Tibial artery (tissue), 4 donors: ENCODE results near the gene TIMM21.

Experiments
- DNase-seq, 2 donors: peaks; one replicate each; pipeline ENCODE4 v3.0.0-alpha.2; 2019
- H3K27ac ChIP-seq, 2 donors: fragments of 200-600 bp; sonication (generic) in 1 of 2; 1 replicate in 1 of 2; 2 replicates in 1 of 2; pipeline ENCODE4 v1.5.1; 2018 to 2019; ENCODE audit warnings: mild to moderate bottlenecking in 1 of 2
- H3K27me3 ChIP-seq, 2 donors: fragments of 200-600 bp; sonication (generic) in 1 of 2; one replicate each; pipeline versions ENCODE4 v1.5.1 to v1.6.0; 2016 to 2019
- H3K36me3 ChIP-seq, 3 donors: fragments of 200-600 bp; sonication (generic) in 2 of 3; one replicate each; pipeline ENCODE4 v1.5.1; 2016 to 2019; ENCODE audit warnings: mild to moderate bottlenecking in 2 of 3
- H3K4me1 ChIP-seq, 4 donors: fragments of 200-600 bp; sonication (generic) in 2 of 4; 1 replicate in 3 of 4; 2 replicates in 1 of 4; pipeline ENCODE4 v1.5.1; 2016 to 2019
- H3K4me3 ChIP-seq, 2 donors: fragments of 200-600 bp; sonication (generic) in 1 of 2; 1 replicate in 1 of 2; 2 replicates in 1 of 2; pipeline ENCODE4 v1.5.1; 2018 to 2019; ENCODE audit warnings: mild to moderate bottlenecking in 2 of 2
- H3K9me3 ChIP-seq, 3 donors: fragments of 200-600 bp; sonication (generic) in 1 of 3; one replicate each; pipeline ENCODE4 v1.5.1; 2016 to 2019
- CTCF ChIP-seq, 2 experiments: fragments of 200-600 bp in 1 of 2; fragments of 450-650 bp in 1 of 2; IDR thresholded peaks; one replicate each; pipeline ENCODE4 v1.5.1; 2017 to 2019; ENCODE audit warnings: antibody characterized with exemption in 2 of 2, mild to moderate bottlenecking in 1 of 2, moderate library complexity in 1 of 2
- intact Hi-C: fragments of 100-400 bp; cut with DNase I; formaldehyde crosslinking; loops from one replicate; pipeline ENCODE4 v1.15.0; 2023; ENCODE audit warnings: low total_unique reads

TIMM21 gene

GRCh38 chr18:74147779-74148542 is at the start of gene TIMM21, which contains the start of gene FBXO15:
TSS of gene TIMM21 (plus strand) at chr18:74148523. CDS start at chr18:74148809, 286 bp downstream.
TSS of gene FBXO15 (minus strand) at chr18:74147834. CDS start at chr18:74147785, 49 bp downstream.
- H3K9me3 ChIP-seq = no peaks in the 10 kb centered on the region
- intact Hi-C loops = loop anchor here (2.0 to 5.0 kb wide), 2 partner anchors 144 to 349 kb away; partner anchors contain the start of genes CNDP2 and CYB5A
- no peaks in the 10 kb centered on the region for H3K27me3 ChIP-seq
- peak within 1 kb of the TSS; percentile 86 to 92 for H3K27ac ChIP-seq
- peak; percentile 97 to 98 for DNase-seq
- H3K36me3 ChIP-seq = peaks cover 0 to 14% (median 0%) of the 10 kb centered on the region in 3 donors
- TF ChIP-seq CTCF (IDR thresholded peaks at IDR 0.05) = peak in 1 of 2 experiments; percentile 5
- H3K4me1 ChIP-seq = peaks cover 0 to 36% (median 27%) of the 10 kb centered on the region in 4 donors
- peak within 1 kb of the TSS; percentile 72 to 74 for H3K4me3 ChIP-seq

- TF ChIP-seq CTCF (IDR thresholded peaks at IDR 0.05) = no peak
- no peaks in the 10 kb centered on the region for H3K36me3 ChIP-seq
- H3K4me1 ChIP-seq = no peaks in the 10 kb centered on the region
- H3K9me3 ChIP-seq = peaks cover 0 to 23% (median 13%) of the 10 kb centered on the region in 3 donors
- H3K27me3 ChIP-seq = no peaks in the 10 kb centered on the region
- no peak overlapping the region for H3K4me3 ChIP-seq
- no peak overlapping the region for H3K27ac ChIP-seq
- intact Hi-C loops = no loop called here
- DNase-seq = no peak
Measured at GRCh38 chr18:74108460-74108859, 39.9 kb upstream of the TIMM21 start.

- Histone ChIP-seq H3K27me3 (no peaks in the 10 kb centered on the region), H3K9me3 (peaks cover 0 to 21% (median 13%) of the 10 kb centered on the region in 3 donors), H3K4me1 (peaks cover 0 to 13% (median 0%) of the 10 kb centered on the region in 4 donors), H3K36me3 (no peaks in the 10 kb centered on the region), H3K4me3 (no peak overlapping the region), H3K27ac (no peak overlapping the region)
- TF ChIP-seq CTCF (IDR thresholded peaks at IDR 0.05) = no peak
- no peak for DNase-seq
- intact Hi-C loops = no loop called here
Measured at GRCh38 chr18:74110149-74110548, 38.2 kb upstream of the TIMM21 start.

- TF ChIP-seq CTCF (IDR thresholded peaks at IDR 0.05) = no peak
- intact Hi-C loops = no loop called here
- no peak for DNase-seq
- Histone ChIP-seq H3K4me3 (no peak overlapping the region), H3K36me3 (no peaks in the 10 kb centered on the region), H3K27me3 (no peaks in the 10 kb centered on the region), H3K4me1 (peaks cover 0 to 13% (median 0%) of the 10 kb centered on the region in 4 donors), H3K27ac (no peak overlapping the region), H3K9me3 (peaks cover 0 to 21% (median 13%) of the 10 kb centered on the region in 3 donors)
Measured at GRCh38 chr18:74110976-74111375, 37.3 kb upstream of the TIMM21 start.

GRCh38 chr18:74113711-74114110 is 34.6 kb upstream of the TIMM21 start:
- Histone ChIP-seq H3K36me3 (no peaks in the 10 kb centered on the region), H3K4me1 (peaks cover 0 to 23% (median 0%) of the 10 kb centered on the region in 4 donors), H3K4me3 (no peak overlapping the region), H3K9me3 (peaks cover 0 to 12% (median 6%) of the 10 kb centered on the region in 3 donors), H3K27ac (peak overlapping the region; percentile 16 to 60), H3K27me3 (no peaks in the 10 kb centered on the region)
- no peak for TF ChIP-seq CTCF (IDR thresholded peaks at IDR 0.05)
- DNase-seq = no peak
- intact Hi-C loops = no loop called here
